K562 treated with DMSO at 1 percent for 24 hours (cell line): ENCODE results near the gene CELA2B. TPM values are rescaled to one million over a fixed set of nuclear protein-coding genes. Genes with fewer than 3 reads are reported as not detected.

Source experiments
- total RNA-seq: library from RNA; unstranded; fragments of 300-600 nt; gene quantifications from 2 replicates; pipeline ENCODE4 v1.2.3, GENCODE V29; 2022; ENCODE audit warnings: low read depth; ENCODE audit not compliant: insufficient read depth

The CELA2B gene
- 0.49 TPM in 1 of 2 replicates, not detected in the other for total RNA-seq

GRCh38 chr1:15475752-15476314 is at the start of gene CELA2B:
Gene CELA2B, plus strand, starts transcription at chr1:15476104. Its CDS starts 22 bp downstream, at chr1:15476126.

DNA sequence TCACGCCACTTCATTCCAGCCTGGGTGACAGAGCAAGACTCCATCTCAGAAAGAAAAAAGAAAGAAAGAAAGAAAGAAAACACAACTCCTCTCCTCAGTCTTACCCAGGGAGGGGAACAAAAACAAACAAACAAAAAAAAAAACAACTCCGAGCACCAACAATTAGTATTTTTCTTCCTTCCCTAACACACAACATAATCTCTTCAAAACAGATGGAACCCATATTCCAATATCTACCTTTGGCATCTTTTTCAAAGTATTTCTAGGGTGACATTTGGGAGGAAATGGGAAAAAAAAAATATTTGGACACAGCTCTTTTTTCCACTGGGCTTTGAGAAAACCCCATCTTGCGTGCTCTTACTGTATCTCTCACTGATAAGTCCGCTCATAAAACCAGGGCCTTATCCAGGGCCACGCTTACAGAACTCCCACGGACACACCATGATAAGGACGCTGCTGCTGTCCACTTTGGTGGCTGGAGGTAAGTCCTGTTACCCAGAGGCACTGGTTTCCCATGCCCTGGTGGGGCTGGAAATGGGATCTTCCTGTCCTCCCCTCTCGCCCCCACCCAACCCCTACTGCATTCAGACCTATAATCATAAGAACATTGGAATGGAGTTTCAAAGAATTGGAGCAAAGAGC is 19.5 kb upstream of the CELA2B start, which contains the start of gene CELA2A:
Gene CELA2A (plus strand): TSS at position 420 of the 642 bp plus-strand sequence. CDS start 22 bp downstream, at position 442.

GRCh38 chr1:15524021-15524282 is 48.0 kb downstream of the CELA2B start, which contains the start of gene CASP9:
Gene CASP9, minus strand, starts transcription at chr1:15524215. Its CDS starts 15 bp downstream, at chr1:15524200.

GRCh38 chr1:15526490-15527339 is 50.8 kb downstream of the CELA2B start, which contains the start of gene DNAJC16:
Gene DNAJC16, plus strand, starts transcription at chr1:15526848. Its CDS starts 2,258 bp downstream, at chr1:15529106.

Other genes starting within 250 kb of the CELA2B start
- 0.79 and 2.0 TPM in 2 replicates for gene FHAD1, start 228.9 kb upstream of the CELA2B start, total RNA-seq
- gene EFHD2, start 66.2 kb upstream of the CELA2B start, total RNA-seq: 80.4 and 82.7 TPM in 2 replicates
- not detected in 2 replicates for gene CTRC, start 37.7 kb upstream of the CELA2B start, total RNA-seq
- gene CELA2A, start 19.4 kb upstream of the CELA2B start, total RNA-seq: not detected in 2 replicates
- gene CASP9, start 48.1 kb downstream of the CELA2B start, total RNA-seq: 43.0 and 50.4 TPM in 2 replicates
- 5.1 and 5.2 TPM in 2 replicates for gene DNAJC16, start 50.7 kb downstream of the CELA2B start, total RNA-seq
- gene AGMAT, start 108.9 kb downstream of the CELA2B start, total RNA-seq: not detected in 2 replicates
- 10.9 and 11.0 TPM in 2 replicates for gene DDI2, start 141.4 kb downstream of the CELA2B start, total RNA-seq
- 100 and 109 TPM in 2 replicates for gene PLEKHM2, start 208.2 kb downstream of the CELA2B start, total RNA-seq